HG03045 (cell line): Measurements from ENCODE around the gene SPCS2.
"Not testable (repeated sequence)": the region's sequence is repeated elsewhere in the genome, so short reads cannot be mapped to it uniquely, and the experiment has no call there.

ENCODE experiments used
- ATAC-seq: cut with Tn5 transposase; IDR thresholded peaks from one replicate; pipeline ENCODE4 v1.9.1; 2021; ENCODE audit warnings: mild to moderate bottlenecking, moderate library complexity; ENCODE audit not compliant: unreplicated experiment

The SPCS2 gene

GRCh38 chr11:74949753-74950137, 679 bp downstream of the SPCS2 start:
- ATAC-seq = no peak

GRCh38 chr11:74950374-74950969, 1.4 kb downstream of the SPCS2 start:
- no peak for ATAC-seq

DNA sequence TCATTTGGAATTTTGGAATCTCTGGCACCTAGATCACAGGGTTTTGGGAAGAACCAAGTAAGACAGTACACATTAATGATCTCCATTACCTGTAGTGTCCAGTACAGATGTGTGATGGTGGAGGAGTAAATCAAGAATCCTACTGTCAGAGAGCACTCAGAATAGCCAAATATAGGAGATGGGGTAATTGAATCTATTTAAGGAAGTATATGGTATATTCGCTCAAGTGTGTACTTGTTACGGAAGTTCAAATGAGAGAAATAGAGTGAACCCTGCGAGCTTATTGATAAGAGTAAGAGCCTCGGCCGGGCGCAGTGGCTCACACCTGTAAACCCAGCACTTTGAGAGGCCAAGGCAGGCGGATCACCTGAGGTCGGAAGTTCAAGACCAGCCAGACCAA, 2.2 kb downstream of the SPCS2 start:
- no peak for ATAC-seq

DNA sequence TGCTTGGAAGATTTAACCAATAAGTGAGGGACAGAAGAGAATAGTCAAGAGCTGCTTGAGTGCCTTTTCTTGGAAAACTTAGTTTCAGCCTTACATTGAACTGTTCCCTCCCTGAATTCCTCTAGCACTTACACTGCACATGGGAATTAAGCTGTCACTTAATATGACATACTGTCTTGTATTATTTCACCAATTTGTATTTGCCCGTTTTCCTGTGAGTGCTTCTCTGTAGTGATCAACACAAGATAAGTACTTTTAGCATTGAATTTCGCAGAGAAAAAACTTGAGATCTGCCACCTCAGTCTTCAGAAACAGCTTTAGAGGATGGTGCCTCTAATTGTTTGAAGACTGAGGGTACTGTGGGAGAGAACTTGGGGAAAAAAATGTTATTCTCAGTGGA, 3.7 kb downstream of the SPCS2 start:
- no peak for ATAC-seq

- ATAC-seq = no peak
Observed at GRCh38 chr11:74953451-74953850, 4.4 kb downstream of the SPCS2 start.

GRCh38 chr11:74954199-74954598, 5.1 kb downstream of the SPCS2 start:
- no peak for ATAC-seq

DNA sequence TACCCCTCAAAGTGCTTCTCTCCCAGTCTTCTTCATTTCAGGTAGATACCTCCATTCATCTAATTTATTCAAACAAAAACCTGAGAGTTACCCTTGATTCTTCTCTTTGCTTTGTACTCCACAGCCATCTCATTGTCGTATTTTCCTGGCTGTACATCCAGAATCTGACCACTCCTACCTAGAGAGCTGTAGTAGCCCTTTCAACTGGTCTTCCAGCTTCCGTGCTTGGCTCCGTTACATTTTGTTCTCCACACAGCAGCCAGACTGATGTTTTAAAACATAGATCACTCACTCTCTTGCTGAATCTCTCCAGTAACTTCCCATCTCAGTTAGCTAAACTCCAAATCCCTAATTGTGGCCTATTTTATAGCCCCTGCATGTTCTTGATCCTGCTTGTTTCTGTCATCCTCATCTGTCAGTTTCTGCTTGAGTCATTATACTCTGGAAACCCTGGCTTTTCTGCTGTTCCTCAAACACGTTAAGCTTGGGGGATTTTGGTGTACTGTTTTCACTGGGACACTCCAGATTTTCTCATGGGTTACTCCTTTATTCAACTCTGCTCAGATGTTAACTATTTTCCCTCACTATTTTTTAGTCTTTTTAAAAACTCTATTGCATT, 7.4 kb downstream of the SPCS2 start:
- ATAC-seq = no peak

DNA sequence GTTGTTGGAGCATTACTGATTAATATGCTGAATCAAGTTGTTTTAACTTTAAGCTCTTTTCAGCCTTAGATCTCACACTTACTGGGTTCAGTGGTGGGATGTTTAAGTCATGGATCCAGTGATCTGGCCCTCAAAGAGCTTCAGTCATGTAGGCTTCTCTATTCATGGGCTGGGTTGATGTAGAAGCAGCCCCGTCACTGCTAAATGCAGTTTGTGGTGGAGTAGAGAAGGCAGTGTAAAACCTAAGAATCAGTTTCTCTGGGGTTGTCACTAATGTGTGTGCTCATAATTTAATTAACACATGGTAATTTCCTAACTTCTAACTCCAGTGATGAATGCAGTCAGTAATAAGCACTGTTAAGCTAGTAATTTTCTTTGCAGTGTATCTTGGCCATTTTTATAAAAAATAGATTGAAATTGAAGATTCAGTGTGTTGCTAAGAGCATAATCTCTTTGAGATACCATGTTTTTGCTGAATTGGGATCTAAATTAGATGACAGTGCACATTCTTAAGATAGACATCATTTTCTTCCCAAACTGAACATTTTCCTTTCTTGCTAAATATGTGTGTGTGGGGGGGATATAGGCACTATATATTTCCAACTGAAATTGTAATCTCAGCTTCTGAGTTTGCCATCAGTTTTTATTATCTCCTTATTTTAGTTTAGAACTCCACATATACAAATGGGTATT, 9.0 kb downstream of the SPCS2 start:
- no peak for ATAC-seq

DNA sequence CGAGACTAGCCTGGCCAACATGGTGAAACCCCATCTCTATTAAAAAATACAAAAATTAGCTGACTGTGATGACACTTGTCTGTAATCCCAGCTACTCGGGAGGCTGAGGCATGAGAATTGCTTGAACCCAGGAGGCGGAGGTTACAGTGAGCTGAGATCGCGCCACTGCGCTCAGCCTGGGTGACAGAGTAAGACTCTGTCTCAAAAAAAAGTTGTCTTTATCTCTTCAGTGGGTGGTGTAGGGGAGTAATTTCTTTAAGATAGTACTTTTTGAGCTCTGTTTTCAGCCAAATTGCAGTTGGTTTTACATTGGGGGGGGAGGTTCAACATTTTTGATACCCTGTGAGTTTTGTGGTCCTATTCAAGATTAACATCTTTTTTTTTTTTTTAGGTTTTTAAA, 11.1 kb downstream of the SPCS2 start:
- ATAC-seq = not testable (repeated sequence)

- no peak for ATAC-seq
Observed at GRCh38 chr11:74966651-74967050, 17.6 kb downstream of the SPCS2 start.

DNA sequence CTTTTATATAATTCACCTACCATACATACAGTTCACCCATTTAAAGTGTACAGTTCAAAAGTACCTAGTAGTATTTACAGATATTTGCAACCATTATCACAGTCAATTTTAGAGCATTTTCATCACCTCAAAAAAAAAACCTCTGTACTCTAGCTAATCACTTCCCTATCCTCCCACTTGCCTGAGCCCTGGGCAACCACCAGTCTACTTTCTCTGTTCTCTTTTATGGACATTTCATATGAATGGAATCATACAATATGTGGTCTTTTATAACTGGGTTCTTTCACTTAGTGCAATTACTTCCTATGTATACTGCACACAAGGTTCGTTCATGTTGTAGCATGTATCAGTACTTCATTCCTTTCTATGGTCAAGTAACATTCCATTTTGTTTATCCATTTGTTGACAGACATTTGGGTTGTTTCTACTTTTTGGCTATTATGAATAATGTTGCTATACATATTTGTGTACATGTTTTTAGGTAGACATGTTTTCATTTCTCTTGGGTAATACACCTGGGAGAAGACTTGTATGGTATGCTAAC, 21.9 kb downstream of the SPCS2 start:
- ATAC-seq = no peak

GRCh38 chr11:74971424-74971823, 22.4 kb downstream of the SPCS2 start:
- ATAC-seq = no peak

- no peak for ATAC-seq
Observed at GRCh38 chr11:74978041-74978440, 29.0 kb downstream of the SPCS2 start.

GRCh38 chr11:74980634-74981033, 31.6 kb downstream of the SPCS2 start:
- no peak for ATAC-seq

DNA sequence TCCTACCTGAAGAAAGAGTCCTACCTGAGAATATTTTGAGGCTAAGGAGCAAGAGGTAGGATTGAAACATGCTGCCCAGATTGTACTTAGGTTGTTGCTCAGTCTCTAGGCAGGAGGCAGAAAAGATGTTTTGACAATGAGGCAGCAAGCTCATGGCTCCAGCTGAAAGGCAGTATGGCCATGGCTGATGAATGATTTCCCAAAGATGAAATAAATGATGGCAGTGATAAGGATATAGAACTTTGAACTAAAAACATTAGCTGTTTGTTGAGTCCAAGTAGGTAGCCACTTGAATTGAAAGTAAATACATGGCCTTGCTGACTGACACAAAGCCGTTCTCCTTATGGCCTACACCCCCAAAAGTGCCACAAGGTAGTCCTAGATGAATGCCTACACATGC, 32.8 kb downstream of the SPCS2 start:
- no peak for ATAC-seq

GRCh38 chr11:74984070-74984469, 35.0 kb downstream of the SPCS2 start:
- no peak for ATAC-seq

DNA sequence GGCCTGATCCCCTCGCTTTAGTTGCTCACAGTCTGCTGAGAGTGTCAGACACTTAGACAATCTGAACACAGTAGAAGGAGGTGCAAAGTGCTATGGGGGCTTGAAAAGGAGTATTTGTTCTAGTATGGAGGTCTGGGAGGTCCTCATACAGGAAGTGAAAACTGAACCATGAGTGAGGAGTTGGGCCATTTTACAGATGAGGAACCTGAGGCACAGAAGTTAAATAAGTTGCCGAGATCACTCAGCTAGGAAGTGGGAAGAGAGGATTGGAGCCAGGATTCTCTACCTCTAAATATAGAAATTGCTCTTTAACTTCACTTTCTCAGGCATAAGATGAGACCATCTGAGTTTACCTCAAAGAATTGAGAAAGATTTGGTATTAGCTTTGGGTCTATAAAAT, 35.7 kb downstream of the SPCS2 start:
- ATAC-seq = no peak

DNA sequence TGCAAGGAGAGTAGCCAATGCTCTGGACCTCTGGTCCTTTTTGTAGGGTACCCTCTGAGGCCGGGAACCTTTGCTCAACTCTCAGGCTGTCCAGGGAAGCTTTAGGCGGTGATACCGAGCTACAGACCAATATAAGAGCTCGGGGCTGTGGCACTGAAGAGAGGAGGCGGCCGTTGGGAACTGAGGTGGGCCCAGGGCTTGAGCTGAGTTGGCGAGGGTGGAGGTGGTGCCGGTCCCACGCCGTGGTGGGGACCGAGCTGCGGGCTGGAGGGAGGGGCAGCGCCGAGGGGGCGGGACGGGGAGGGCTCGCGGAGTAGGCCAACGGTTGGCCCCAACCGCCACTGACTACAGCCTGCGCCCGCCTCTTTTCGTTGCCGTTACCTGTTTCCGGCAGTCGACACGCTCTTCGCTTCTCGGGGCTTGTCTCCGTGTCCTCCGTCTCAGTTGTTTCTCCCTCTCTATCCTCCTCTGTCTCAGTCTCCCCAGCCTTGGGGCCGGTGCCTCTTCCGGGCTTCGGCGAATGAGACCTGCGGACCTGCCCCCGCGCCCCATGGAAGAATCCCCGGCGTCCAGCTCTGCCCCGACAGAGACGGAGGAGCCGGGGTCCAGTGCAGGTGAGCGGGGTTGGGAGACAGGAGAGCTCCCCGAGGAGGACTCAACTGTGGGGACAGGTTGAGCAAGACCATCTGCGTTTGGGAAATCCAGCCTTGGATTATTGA, 39.6 kb downstream of the SPCS2 start, which contains the start of gene NEU3:
Gene NEU3, plus strand, starts transcription at position 393 of the 719 bp plus-strand sequence. Its CDS starts 128 bp downstream, at position 521.
- ATAC-seq = peak; percentile 89

GRCh38 chr11:74989260-74989638, 40.2 kb downstream of the SPCS2 start:
- ATAC-seq = peak; percentile 4

DNA sequence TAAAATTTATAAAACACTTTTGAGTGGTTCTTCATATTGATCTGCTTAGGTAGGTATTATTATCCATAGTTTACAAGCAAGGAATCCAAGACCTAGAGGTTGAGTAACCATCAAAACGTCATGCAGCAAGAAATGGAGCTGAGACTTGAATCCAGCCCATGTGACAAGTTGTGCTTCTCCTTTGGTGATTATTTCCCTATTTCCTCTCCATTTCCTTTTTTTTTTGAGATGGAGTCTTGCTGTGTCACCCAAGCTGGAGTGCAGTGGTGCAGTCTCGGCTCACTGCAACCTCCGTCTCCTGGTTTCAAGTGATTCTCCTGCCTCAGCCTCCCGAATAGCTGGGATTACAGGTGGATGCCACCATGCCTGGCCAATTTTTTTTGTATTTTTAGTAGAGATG, 41.1 kb downstream of the SPCS2 start:
- ATAC-seq = not testable (repeated sequence)

DNA sequence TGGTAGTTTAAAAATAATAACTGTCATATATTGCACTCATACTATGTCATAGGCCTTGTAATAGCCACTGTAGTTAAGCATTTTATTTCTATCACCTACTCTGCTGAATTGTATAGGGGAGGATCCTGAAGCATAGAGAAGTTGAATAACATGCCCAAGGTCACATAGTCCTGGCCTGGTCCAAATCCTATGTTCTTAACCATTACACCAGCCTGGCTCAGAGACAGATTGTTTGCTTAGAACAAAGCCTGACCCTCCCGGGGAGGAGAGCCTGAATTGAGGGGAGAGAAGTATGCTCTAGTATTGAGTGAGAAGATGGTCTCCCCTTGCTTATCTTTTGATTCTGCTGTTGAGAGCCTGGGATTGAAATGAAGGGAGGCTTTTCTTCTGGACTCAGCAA, 41.9 kb downstream of the SPCS2 start:
- ATAC-seq = no peak
